CD8-positive, alpha-beta memory T cell (primary cell): ENCODE measurements around the gene HOXC11. TPM values are rescaled to one million over a fixed set of nuclear protein-coding genes. Genes with fewer than 3 reads are reported as not detected.

Experiments
- CTCF ChIA-PET: fragments of 350-600 bp; sonication (Branson Sonifier 250); formaldehyde crosslinking; loops from one replicate; lab custom pipeline; 2021; ENCODE audit warnings: antibody characterized with exemption; lab: Charles Lee
- POLR2A ChIA-PET: fragments of 350-600 bp; sonication (Branson Sonifier 250); formaldehyde crosslinking; loops from one replicate; lab custom pipeline; 2021; ENCODE audit warnings: antibody characterized with exemption; lab: Charles Lee
- DNase-seq, 5 donors: peaks; one replicate each; pipeline versions ENCODE4 v3.0.0 to v3.0.0-alpha.2; 2020 to 2022; ENCODE audit warnings: mixed read lengths in 1 of 5
- H3K27ac ChIP-seq: one replicate; pipeline ENCODE4 v1.7.0; 2013; ENCODE audit warnings: low read depth, mild to moderate bottlenecking, low read length, moderate library complexity
- H3K27me3 ChIP-seq: 2 replicates; pipeline ENCODE4 v1.7.0; 2013; ENCODE audit warnings: low read length, mild to moderate bottlenecking; ENCODE audit not compliant: insufficient read depth, poor library complexity, severe bottlenecking
- H3K36me3 ChIP-seq: 2 replicates; pipeline ENCODE4 v1.7.0; 2013; ENCODE audit warnings: mild to moderate bottlenecking, low read length, moderate library complexity; ENCODE audit not compliant: insufficient read depth
- H3K4me1 ChIP-seq: 2 replicates; pipeline ENCODE4 v1.7.0; 2013; ENCODE audit warnings: mild to moderate bottlenecking, low read length, moderate library complexity; ENCODE audit not compliant: insufficient read depth
- H3K4me3 ChIP-seq: 2 replicates; pipeline ENCODE4 v1.7.0; 2013; ENCODE audit warnings: mild to moderate bottlenecking, low read length
- H3K9me3 ChIP-seq: 2 replicates; pipeline ENCODE4 v1.7.0; 2013; ENCODE audit warnings: mild to moderate bottlenecking, low read length
- H3K27ac Mint-ChIP-seq, 8 donors: one replicate each; pipeline ENCODE4 v1.8.0; 2020 to 2021; ENCODE audit warnings: mixed read lengths in 8 of 8, mild to moderate bottlenecking in 6 of 8, inconsistent platforms in 3 of 8, moderate library complexity in 3 of 8
- H3K27me3 Mint-ChIP-seq, 2 donors: one replicate each; pipeline ENCODE4 v1.8.0; 2020 to 2021; ENCODE audit warnings: mixed read lengths in 2 of 2, mild to moderate bottlenecking in 1 of 2, moderate library complexity in 1 of 2
- H3K36me3 Mint-ChIP-seq, 3 donors: one replicate each; pipeline ENCODE4 v1.8.0; 2020 to 2021; ENCODE audit warnings: mixed read lengths in 3 of 3, inconsistent platforms in 1 of 3, mild to moderate bottlenecking in 1 of 3
- H3K4me1 Mint-ChIP-seq, 3 donors: one replicate each; pipeline ENCODE4 v1.8.0; 2020 to 2021; ENCODE audit warnings: mixed read lengths in 3 of 3, inconsistent platforms in 1 of 3, mild to moderate bottlenecking in 1 of 3
- H3K4me3 Mint-ChIP-seq, 7 donors: one replicate each; pipeline ENCODE4 v1.8.0; 2020 to 2021; ENCODE audit warnings: mixed read lengths in 7 of 7, mild to moderate bottlenecking in 6 of 7, moderate library complexity in 4 of 7, inconsistent platforms in 2 of 7
- H3K9me3 Mint-ChIP-seq, 5 donors: one replicate each; pipeline ENCODE4 v1.8.0; 2020 to 2022; ENCODE audit warnings: mixed read lengths in 5 of 5, mild to moderate bottlenecking in 3 of 5, moderate library complexity in 2 of 5, inconsistent platforms in 1 of 5
- polyA plus RNA-seq: library from polyadenylated mRNA; unstranded; fragments of 300-500 nt; fragmentation: Illumina TruSeq; gene quantifications from one replicate; pipeline ENCODE4 v1.2.3, GENCODE V29; 2021
- total RNA-seq, 2 experiments: library from RNA; stranded (reverse); gene quantifications; one replicate each; pipeline ENCODE4 v1.2.3, GENCODE V29; 2021

Gene HOXC11
- total and polyA plus RNA-seq, 3 experiments from 2014 or later = not detected

GRCh38 chr12:53956914-53957536, 15.9 kb upstream of the HOXC11 start:
- CTCF ChIA-PET = no interaction called here
- DNase-seq = no peak
- Mint-ChIP-seq H3K9me3 (peaks cover 0 to 12% (median 4%) of the 10 kb centered on the region in 5 donors), H3K36me3 (peaks cover 0 to 2% (median 0%) of the 10 kb centered on the region in 3 donors), H3K27me3 (peaks cover 81 to 87% of the 10 kb centered on the region in 2 donors), H3K27ac (peak overlapping the region in 2 of 8 donors; percentile 24 to 43), H3K4me1 (peaks cover 27 to 42% (median 29%) of the 10 kb centered on the region in 3 donors), H3K4me3 (peak overlapping the region in 4 of 7 donors; percentile 4 to 86 (median 42))
- H3K36me3 ChIP-seq = no peaks in the 10 kb centered on the region
- no peaks in the 10 kb centered on the region for H3K9me3 ChIP-seq
- H3K27me3 ChIP-seq = peaks cover 89% of the 10 kb centered on the region
- POLR2A ChIA-PET = no interaction called here
- no peak overlapping the region for H3K27ac ChIP-seq
- no peak overlapping the region for H3K4me3 ChIP-seq
- H3K4me1 ChIP-seq = peaks cover 13% of the 10 kb centered on the region

GRCh38 chr12:53958128-53958527, 14.8 kb upstream of the HOXC11 start:
- ChIA-PET CTCF (no interaction called here), POLR2A (no interaction called here)
- Histone ChIP-seq H3K27ac (no peak overlapping the region), H3K4me1 (peaks cover 13% of the 10 kb centered on the region), H3K36me3 (no peaks in the 10 kb centered on the region), H3K4me3 (no peak overlapping the region), H3K9me3 (no peaks in the 10 kb centered on the region), H3K27me3 (peaks cover 89% of the 10 kb centered on the region)
- H3K27me3 Mint-ChIP-seq = peaks cover 79 to 87% of the 10 kb centered on the region in 2 donors
- peak overlapping the region in 1 of 7 donors; percentile 45 for H3K4me3 Mint-ChIP-seq
- DNase-seq = no peak
- H3K4me1 Mint-ChIP-seq = peaks cover 27 to 41% (median 29%) of the 10 kb centered on the region in 3 donors
- H3K9me3 Mint-ChIP-seq = peaks cover 0 to 11% (median 4%) of the 10 kb centered on the region in 5 donors
- peaks cover 0 to 2% (median 0%) of the 10 kb centered on the region in 3 donors for H3K36me3 Mint-ChIP-seq
- peak overlapping the region in 1 of 8 donors; percentile 40 for H3K27ac Mint-ChIP-seq

GRCh38 chr12:53959314-53959713, 13.6 kb upstream of the HOXC11 start:
- no peak for DNase-seq

DNA sequence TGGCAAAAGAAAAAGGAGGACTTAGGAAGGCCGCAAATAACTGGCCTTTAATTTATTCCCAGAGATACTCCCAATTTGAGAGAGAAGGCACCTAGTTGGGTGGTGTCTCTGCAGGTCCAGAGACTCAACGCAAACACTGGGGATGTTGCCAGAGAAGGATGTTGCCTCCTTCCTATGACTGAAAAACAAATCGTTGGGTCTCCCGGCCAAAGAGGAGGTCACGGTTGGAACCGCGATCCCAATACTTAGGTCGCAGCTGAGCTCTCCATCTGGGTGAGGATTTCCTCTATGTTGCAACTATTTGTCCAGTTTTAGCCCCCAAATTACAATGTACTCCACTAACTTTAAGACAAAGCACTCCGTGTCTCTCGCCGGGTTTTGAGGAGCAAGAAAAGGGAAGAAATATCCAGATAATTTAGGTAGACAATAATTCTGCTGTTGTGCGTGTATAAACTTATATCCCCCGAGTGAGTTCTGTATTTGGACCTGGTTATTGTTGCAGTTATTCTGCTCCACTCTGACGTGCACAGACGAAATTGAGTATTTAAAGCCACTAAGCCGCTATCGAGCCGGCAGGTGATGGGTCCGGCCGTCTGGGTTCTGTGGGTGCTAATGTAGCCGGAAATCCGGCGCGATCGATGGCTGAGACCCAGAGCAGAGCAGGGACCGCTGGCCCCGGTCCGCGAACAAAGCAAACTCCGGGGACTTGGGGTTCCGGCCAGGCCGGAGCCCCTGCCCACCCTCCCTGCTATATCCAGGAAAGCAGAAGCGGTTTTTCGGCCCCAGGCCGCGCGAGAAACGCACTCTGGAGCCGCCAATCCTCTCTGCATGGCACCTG, 12.5 kb upstream of the HOXC11 start:
- CTCF ChIA-PET = no interaction called here
- peaks cover 0 to 4% (median 1%) of the 10 kb centered on the region in 5 donors for H3K9me3 Mint-ChIP-seq
- peaks cover 85 to 93% of the 10 kb centered on the region in 2 donors for H3K27me3 Mint-ChIP-seq
- no peaks in the 10 kb centered on the region for H3K9me3 ChIP-seq
- POLR2A ChIA-PET = no interaction called here
- H3K27ac ChIP-seq = no peak overlapping the region
- H3K4me3 Mint-ChIP-seq = peak overlapping the region in 4 of 7 donors; percentile 1 to 43 (median 6)
- peaks cover 92% of the 10 kb centered on the region for H3K27me3 ChIP-seq
- H3K27ac Mint-ChIP-seq = peak overlapping the region in 2 of 8 donors; percentile 37 to 82
- peaks cover 25% of the 10 kb centered on the region for H3K4me1 ChIP-seq
- DNase-seq = no peak
- H3K36me3 ChIP-seq = no peaks in the 10 kb centered on the region
- H3K4me3 ChIP-seq = no peak overlapping the region
- H3K36me3 Mint-ChIP-seq = peaks cover 0 to 3% (median 0%) of the 10 kb centered on the region in 3 donors
- peaks cover 39 to 52% (median 45%) of the 10 kb centered on the region in 3 donors for H3K4me1 Mint-ChIP-seq

More at GRCh38 chr12:53959314-53959713, 13.6 kb upstream of the HOXC11 start:
- H3K4me3 Mint-ChIP-seq = no peak overlapping the region
- H3K27me3 Mint-ChIP-seq = peaks cover 79 to 87% of the 10 kb centered on the region in 2 donors
- Histone ChIP-seq H3K4me3 (no peak overlapping the region), H3K4me1 (peaks cover 14% of the 10 kb centered on the region), H3K36me3 (no peaks in the 10 kb centered on the region), H3K9me3 (no peaks in the 10 kb centered on the region), H3K27ac (no peak overlapping the region), H3K27me3 (peaks cover 89% of the 10 kb centered on the region)
- peak overlapping the region in 1 of 8 donors; percentile 82 for H3K27ac Mint-ChIP-seq
- H3K36me3 Mint-ChIP-seq = peaks cover 0 to 3% (median 0%) of the 10 kb centered on the region in 3 donors
- ChIA-PET CTCF (no interaction called here), POLR2A (no interaction called here)
- H3K4me1 Mint-ChIP-seq = peaks cover 30 to 46% (median 37%) of the 10 kb centered on the region in 3 donors
- peaks cover 0 to 4% (median 1%) of the 10 kb centered on the region in 5 donors for H3K9me3 Mint-ChIP-seq

- Mint-ChIP-seq H3K4me3 (peak overlapping the region in 1 of 7 donors; percentile 51), H3K27me3 (peaks cover 84 to 93% of the 10 kb centered on the region in 2 donors), H3K27ac (peak overlapping the region in 1 of 8 donors; percentile 27), H3K9me3 (peaks cover 0 to 1% (median 0%) of the 10 kb centered on the region in 5 donors), H3K4me1 (peaks cover 41 to 52% (median 45%) of the 10 kb centered on the region in 3 donors), H3K36me3 (peaks cover 0 to 1% (median 0%) of the 10 kb centered on the region in 3 donors)
- H3K27me3 ChIP-seq = peaks cover 92% of the 10 kb centered on the region
- H3K4me1 ChIP-seq = peaks cover 27% of the 10 kb centered on the region
- H3K27ac ChIP-seq = no peak overlapping the region
- no peaks in the 10 kb centered on the region for H3K36me3 ChIP-seq
- no peak overlapping the region for H3K4me3 ChIP-seq
- CTCF ChIA-PET = interaction anchor here (1.1 kb wide), 1 partner anchor 25 kb away, joined by 3 read pairs; no protein-coding TSS in a partner anchor
- POLR2A ChIA-PET = no interaction called here
- H3K9me3 ChIP-seq = no peaks in the 10 kb centered on the region
- no peak for DNase-seq
Observed at GRCh38 chr12:53961025-53961761, 11.7 kb upstream of the HOXC11 start.

DNA sequence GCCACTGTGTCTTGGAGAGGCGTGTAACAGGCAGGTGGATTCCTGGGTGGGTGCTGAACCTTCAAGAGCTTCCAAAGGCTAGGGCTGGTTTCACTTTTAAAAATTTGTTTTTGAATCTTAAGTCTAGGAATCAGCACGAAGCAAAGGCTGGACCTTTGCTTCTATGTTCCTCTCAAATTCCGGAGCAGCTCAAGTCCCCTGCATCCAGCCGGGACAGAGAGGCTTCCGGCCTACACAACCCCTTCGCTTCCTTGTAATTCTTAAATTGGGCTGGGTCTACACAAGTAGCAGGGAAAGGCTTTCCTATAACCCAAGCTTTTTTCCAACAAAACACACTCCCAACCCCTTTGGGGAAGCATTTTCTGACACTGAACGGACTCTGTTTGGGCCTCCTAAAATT, 9.9 kb upstream of the HOXC11 start:
- peaks cover 0 to 1% (median 0%) of the 10 kb centered on the region in 5 donors for H3K9me3 Mint-ChIP-seq
- no peak overlapping the region for H3K27ac Mint-ChIP-seq
- Histone ChIP-seq H3K4me3 (no peak overlapping the region), H3K27ac (no peak overlapping the region), H3K4me1 (peaks cover 24% of the 10 kb centered on the region), H3K9me3 (no peaks in the 10 kb centered on the region), H3K36me3 (no peaks in the 10 kb centered on the region), H3K27me3 (peaks cover 92% of the 10 kb centered on the region)
- H3K27me3 Mint-ChIP-seq = peaks cover 83 to 93% of the 10 kb centered on the region in 2 donors
- H3K4me1 Mint-ChIP-seq = peaks cover 43 to 48% (median 43%) of the 10 kb centered on the region in 3 donors
- CTCF ChIA-PET = no interaction called here
- H3K36me3 Mint-ChIP-seq = peaks cover 0 to 1% (median 0%) of the 10 kb centered on the region in 3 donors
- POLR2A ChIA-PET = no interaction called here
- H3K4me3 Mint-ChIP-seq = peak overlapping the region in 1 of 7 donors; percentile 24
- no peak for DNase-seq

DNA sequence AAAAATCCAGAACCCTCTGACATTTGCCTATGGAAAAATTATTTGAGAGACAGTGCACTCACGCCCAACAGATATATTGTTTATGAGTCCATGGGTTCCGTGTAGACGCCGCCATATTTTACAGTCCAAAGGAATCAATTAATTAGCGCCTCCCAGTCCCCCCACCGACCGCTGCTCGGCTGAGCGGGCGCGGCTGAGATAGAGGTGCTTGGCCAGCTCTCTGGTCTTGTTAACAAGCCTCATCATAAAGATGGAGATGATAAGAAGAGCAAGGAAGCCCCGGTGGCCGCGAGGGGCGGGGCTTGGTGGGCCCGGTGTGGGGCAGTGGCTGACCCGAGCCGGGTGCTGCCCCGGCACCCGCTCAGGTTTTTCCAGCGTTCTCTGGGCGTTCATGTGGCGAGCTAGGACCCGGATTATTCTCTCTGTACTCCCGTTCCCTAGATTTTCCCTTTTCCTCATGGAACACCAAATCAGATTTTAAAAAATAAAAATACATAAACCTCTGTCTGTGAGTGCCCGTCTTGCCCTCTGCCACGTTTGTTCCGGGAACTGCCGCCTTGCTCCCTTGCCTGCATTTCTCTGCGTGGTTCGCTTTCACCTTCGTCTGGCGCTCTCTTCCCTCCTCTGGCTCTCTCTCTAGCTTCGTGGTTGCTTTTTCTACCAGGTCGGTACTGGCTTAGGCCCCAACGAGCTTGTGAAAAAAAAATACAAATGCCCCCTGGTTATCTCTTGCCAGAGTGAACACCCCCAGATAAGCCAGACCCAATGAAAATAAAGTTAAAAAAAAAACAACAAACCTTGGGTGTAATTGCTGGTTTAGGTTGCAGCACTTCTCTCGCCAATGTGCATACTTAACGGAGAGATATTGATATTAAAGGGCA, 9.3 kb upstream of the HOXC11 start:
- no peak overlapping the region for H3K27ac ChIP-seq
- peaks cover 24% of the 10 kb centered on the region for H3K4me1 ChIP-seq
- ChIA-PET CTCF (no interaction called here), POLR2A (no interaction called here)
- peaks cover 91% of the 10 kb centered on the region for H3K27me3 ChIP-seq
- Mint-ChIP-seq H3K36me3 (peaks cover 0 to 1% (median 0%) of the 10 kb centered on the region in 3 donors), H3K27me3 (peaks cover 83 to 93% of the 10 kb centered on the region in 2 donors), H3K4me3 (peak overlapping the region in 6 of 7 donors; percentile 5 to 41 (median 12)), H3K9me3 (peaks cover 0 to 1% (median 0%) of the 10 kb centered on the region in 5 donors), H3K27ac (peak overlapping the region in 1 of 8 donors; percentile 27), H3K4me1 (peaks cover 40 to 53% (median 43%) of the 10 kb centered on the region in 3 donors)
- no peaks in the 10 kb centered on the region for H3K36me3 ChIP-seq
- no peak overlapping the region for H3K4me3 ChIP-seq
- DNase-seq = no peak
- H3K9me3 ChIP-seq = no peaks in the 10 kb centered on the region
